Dendritic cell treated with granulocyte-macrophage colony-stimulating factor and Interleukin-4, amounts not matched to agents 40 ng/mL and 50 ng/mL, for 4 days (primary cell): ENCODE results near the gene FN1.
"Not testable (repeated sequence)": the region's sequence is repeated elsewhere in the genome, so short reads cannot be mapped to it uniquely, and the experiment has no call there.

Experiments
- H3K27ac Mint-ChIP-seq: one replicate; pipeline ENCODE4 v1.8.0; 2022; ENCODE audit warnings: mild to moderate bottlenecking, mixed read lengths
- H3K27me3 Mint-ChIP-seq: one replicate; pipeline ENCODE4 v1.8.0; 2022; ENCODE audit warnings: mild to moderate bottlenecking, mixed read lengths
- H3K36me3 Mint-ChIP-seq: one replicate; pipeline ENCODE4 v1.8.0; 2022; ENCODE audit warnings: low read depth, mixed read lengths
- H3K4me1 Mint-ChIP-seq: one replicate; pipeline ENCODE4 v1.8.0; 2022; ENCODE audit warnings: low read depth, mixed read lengths
- H3K4me3 Mint-ChIP-seq: one replicate; pipeline ENCODE4 v1.8.0; 2022; ENCODE audit warnings: mild to moderate bottlenecking, moderate library complexity, mixed read lengths
- H3K9me3 Mint-ChIP-seq: one replicate; pipeline ENCODE4 v1.8.0; 2022; ENCODE audit warnings: mixed read lengths
- intact Hi-C: fragments of 100-400 bp; cut with micrococcal nuclease; formaldehyde crosslinking; loops from one replicate; pipeline ENCODE4 v1.15.0; 2022

FN1 gene

DNA sequence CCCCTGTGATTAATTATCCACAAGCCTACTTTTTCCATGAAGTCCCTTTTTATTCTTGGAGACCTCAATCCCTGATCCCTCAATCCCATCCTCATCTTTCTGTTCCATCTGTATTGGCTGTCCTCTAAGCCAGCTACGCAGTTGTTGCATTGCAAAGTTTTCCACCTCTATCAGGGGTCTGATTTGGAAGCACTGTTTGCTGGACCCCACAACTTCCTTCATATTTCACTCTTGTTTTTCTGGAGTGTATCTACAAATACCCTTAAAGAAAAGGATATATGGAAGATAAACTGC lies 22.4 kb downstream of the FN1 start:
- H3K27me3 Mint-ChIP-seq, result peaks cover 11% of the 10 kb centered on the region
- no peaks in the 10 kb centered on the region for H3K4me1 Mint-ChIP-seq
- no peak overlapping the region for H3K4me3 Mint-ChIP-seq
- no peaks in the 10 kb centered on the region for H3K9me3 Mint-ChIP-seq
- intact Hi-C loops, result no loop called here
- H3K27ac Mint-ChIP-seq, result no peak overlapping the region
- peaks cover 19% of the 10 kb centered on the region for H3K36me3 Mint-ChIP-seq

DNA sequence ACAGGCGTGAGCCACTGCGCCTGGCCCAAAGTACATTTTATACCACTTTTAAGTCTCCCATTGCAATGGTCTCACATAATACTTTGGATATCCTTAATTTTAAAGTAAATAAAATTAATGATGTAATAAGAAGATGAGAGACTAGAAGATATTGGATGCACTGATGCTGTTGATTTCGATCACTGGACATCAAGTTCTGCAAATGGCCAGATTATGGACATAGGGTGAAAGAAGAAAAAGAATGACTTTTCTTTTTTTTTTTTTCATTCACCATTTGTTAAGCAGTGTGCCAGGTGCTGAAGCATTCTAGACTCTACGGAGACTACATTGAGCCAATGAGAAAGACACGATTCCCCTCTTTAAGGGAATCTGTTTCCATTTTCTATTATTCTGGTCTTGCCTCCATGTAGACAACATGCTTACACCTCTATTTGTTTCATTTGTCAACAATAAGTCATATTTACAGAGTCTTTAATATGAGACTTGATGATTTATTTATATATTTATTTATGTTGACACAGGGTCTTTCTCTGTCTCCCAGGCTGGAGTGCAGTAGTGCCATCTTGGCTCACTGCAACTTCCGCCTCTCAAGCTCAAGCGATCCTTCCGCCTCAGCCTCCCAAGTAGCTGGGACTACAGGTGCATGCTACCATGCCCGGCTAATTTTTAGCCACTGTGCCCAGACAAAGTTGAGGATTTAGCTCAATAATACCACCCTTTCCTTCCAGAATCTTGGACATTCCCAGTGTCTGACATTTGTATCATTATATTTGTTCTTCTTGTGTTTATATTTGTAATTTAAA lies 23.7 kb downstream of the FN1 start:
- no peaks in the 10 kb centered on the region for H3K9me3 Mint-ChIP-seq
- intact Hi-C loops, result no loop called here
- peaks cover 8% of the 10 kb centered on the region for H3K27me3 Mint-ChIP-seq

DNA sequence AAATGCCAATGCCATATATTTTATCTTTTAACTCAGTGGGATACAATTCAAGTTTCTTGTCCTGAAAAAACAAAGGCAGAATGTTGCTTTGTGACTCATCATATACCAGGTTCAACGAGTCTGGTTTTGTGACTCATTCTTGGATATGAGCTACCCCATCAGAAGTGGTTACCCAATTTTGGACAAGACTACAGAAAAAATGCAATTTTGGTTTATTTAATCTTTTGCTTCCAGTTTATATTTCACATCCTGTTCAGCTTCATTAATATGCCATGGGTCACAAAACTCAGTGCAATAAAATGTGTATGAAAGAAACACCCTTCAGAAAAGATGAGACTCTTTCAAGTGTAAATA lies 25.0 kb downstream of the FN1 start:
- Mint-ChIP-seq H3K4me1 (no peaks in the 10 kb centered on the region), H3K36me3 (peaks cover 19% of the 10 kb centered on the region), H3K27me3 (peaks cover 12% of the 10 kb centered on the region), H3K27ac (no peak overlapping the region), H3K9me3 (no peaks in the 10 kb centered on the region), H3K4me3 (no peak overlapping the region)
- intact Hi-C loops, result no loop called here

More for the DNA sequence above, 23.7 kb downstream of the FN1 start:
- H3K36me3 Mint-ChIP-seq, result peaks cover 19% of the 10 kb centered on the region
- H3K4me3 Mint-ChIP-seq, result no peak overlapping the region
- no peak overlapping the region for H3K27ac Mint-ChIP-seq
- no peaks in the 10 kb centered on the region for H3K4me1 Mint-ChIP-seq

DNA sequence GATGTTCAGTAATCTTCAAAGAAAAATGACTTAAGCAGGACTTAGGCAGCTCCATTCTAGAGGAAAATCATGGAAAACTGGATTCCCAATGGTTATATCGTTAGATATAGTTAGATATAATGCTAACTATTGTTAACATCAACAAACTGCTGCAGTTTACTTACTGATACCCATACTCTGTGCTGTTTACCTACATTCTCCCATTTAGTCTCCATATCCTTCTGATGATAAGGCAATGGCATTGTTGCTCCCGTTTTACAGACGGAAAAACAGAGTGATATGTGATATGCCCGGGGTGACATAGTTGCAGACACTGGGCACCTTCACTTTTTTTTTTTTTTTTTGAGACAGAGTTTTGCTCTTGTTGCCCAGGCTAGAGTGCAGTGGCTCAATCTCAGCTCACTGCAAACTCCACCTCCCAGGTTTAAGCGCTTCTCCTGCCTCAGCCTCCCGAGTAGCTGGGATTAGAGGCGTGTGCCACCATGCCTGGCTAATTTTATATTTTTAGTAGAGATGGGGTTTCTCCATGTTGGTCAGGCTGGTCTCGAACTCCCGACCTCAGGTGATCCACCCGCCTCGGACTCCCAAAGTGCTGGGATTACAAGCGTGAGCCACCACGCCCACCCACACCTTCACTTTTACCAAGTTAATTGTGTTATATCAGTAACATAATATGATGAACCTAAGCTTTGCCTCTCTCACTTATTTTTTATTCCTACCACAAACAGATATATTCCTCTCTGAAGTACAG lies 25.5 kb downstream of the FN1 start:
- H3K4me1 Mint-ChIP-seq, intact Hi-C loops, H3K9me3 Mint-ChIP-seq, H3K27ac Mint-ChIP-seq, H3K4me3 Mint-ChIP-seq: not testable (repeated sequence)
- Mint-ChIP-seq H3K27me3 (peaks cover 13% of the 10 kb centered on the region), H3K36me3 (peaks cover 19% of the 10 kb centered on the region)

DNA sequence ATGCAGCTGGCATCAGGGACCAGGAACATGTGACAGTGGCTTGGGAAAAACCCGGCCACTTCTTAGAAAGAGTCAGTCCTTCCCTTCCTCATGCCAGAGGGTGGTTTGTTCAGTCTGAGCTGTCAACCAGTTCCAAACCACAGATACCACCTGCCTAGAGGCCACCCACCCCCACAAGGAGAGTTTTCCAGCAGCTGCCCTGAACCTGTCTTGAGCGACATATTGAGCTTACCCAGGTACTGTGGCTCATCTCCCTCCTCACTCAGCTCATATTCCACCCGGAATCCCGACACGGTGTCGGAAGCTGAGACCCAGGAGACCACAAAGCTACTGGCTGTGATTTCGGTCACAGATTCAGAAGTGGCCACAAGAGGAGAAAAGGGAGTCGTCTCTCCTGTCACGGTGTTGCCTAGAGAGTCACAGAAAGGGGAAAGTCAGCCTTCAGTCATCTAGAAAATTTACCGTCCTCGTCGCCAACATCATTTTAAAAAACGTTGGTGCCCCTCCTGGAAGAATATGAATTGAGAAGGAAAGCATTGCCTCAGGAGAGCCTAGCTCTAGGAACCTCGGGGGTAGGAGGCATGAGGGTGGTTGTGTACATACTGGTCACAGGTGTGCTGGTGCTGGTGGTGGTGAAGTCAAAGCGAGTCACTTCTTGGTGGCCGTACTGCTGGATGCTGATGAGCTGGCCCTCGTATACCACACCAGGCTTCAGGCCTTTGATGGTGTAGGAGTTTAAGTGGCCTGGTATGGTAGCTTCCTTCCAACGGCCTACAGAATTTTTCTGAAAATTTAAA lies 26.3 kb downstream of the FN1 start:
- H3K27ac Mint-ChIP-seq, result no peak overlapping the region
- peaks cover 19% of the 10 kb centered on the region for H3K36me3 Mint-ChIP-seq
- H3K9me3 Mint-ChIP-seq, result no peaks in the 10 kb centered on the region
- intact Hi-C loops, result no loop called here
- no peaks in the 10 kb centered on the region for H3K4me1 Mint-ChIP-seq
- no peak overlapping the region for H3K4me3 Mint-ChIP-seq
- peaks cover 12% of the 10 kb centered on the region for H3K27me3 Mint-ChIP-seq

DNA sequence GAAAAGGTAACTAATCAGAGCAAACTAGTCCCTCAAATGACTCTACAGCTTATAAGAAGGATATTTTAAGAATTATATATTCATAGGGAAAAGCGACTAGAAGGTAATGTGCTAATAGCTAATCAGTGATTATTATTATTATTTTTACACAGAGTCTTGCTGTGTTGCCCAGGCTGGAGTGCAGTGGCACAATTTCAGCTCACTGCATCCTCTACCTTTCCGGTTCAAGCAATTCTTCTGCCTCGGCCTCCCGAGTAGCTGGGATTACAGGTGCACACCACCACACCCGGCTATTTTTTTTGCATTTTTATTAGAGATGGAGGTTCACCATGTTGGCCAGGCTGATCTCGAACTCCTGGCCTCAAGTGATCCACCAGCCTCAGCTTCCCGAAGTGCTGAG lies 27.4 kb downstream of the FN1 start:
- H3K9me3 Mint-ChIP-seq, intact Hi-C loops, H3K4me3 Mint-ChIP-seq, H3K27ac Mint-ChIP-seq, H3K4me1 Mint-ChIP-seq, H3K27me3 Mint-ChIP-seq: not testable (repeated sequence)
- H3K36me3 Mint-ChIP-seq, result peaks cover 16% of the 10 kb centered on the region

DNA sequence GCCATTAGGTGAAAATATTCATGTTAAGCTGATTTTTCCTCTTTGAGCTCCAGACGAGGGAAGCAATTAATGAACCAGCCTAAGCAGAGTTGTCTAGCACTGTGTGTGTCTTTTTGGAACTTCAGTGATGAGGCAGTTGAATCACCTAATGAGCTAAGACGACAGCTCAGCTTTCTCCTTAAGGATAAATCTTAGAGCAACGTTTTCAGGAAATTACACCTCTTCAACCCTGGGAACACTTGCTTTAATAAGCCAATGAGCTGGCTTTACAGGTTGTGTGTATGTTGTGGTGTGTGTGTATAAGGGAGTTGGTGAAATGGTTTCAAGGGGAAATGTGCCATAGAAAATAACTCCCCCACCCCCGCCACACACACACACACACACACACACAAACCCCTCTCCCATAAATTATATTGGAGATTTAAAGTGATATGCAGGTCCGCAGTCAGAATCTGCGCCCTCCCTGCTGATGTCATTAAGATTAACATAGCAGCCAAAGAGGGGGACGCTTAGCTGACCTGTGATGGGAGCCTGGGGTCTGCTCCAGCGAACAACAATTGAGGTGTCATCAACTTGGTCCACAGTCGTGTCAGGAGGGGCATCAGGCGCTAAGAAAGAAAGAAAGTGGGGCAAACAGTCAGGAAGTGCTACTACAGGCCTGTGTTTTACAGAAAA lies 28.1 kb downstream of the FN1 start:
- no peaks in the 10 kb centered on the region for H3K9me3 Mint-ChIP-seq
- no peak overlapping the region for H3K27ac Mint-ChIP-seq
- intact Hi-C loops, result no loop called here
- peaks cover 13% of the 10 kb centered on the region for H3K36me3 Mint-ChIP-seq
- no peak overlapping the region for H3K4me3 Mint-ChIP-seq
- H3K4me1 Mint-ChIP-seq, result no peaks in the 10 kb centered on the region
- H3K27me3 Mint-ChIP-seq, result peaks cover 7% of the 10 kb centered on the region

DNA sequence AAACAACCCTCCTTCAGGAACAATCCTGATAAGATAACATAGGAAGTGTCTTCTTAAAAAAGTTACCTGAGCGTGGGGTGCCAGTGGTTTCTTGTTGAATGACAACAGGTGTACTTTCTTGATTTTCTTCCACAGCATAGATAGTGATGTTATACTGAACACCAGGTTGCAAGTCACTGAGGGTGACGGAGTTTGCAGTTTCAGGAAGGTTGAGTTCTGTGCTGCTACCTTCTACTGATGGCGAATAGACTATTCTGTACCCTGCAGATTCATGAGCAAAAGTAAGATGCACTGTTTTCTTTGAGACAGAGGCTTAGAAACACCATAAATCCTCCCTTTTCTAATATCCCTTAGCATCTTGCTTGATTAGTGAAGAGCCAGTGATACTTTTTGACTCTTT lies 28.8 kb downstream of the FN1 start:
- H3K36me3 Mint-ChIP-seq, result peaks cover 13% of the 10 kb centered on the region
- no peak overlapping the region for H3K27ac Mint-ChIP-seq
- no peaks in the 10 kb centered on the region for H3K9me3 Mint-ChIP-seq
- H3K4me1 Mint-ChIP-seq, result no peaks in the 10 kb centered on the region
- H3K4me3 Mint-ChIP-seq, result no peak overlapping the region
- intact Hi-C loops, result no loop called here
- H3K27me3 Mint-ChIP-seq, result peaks cover 7% of the 10 kb centered on the region

DNA sequence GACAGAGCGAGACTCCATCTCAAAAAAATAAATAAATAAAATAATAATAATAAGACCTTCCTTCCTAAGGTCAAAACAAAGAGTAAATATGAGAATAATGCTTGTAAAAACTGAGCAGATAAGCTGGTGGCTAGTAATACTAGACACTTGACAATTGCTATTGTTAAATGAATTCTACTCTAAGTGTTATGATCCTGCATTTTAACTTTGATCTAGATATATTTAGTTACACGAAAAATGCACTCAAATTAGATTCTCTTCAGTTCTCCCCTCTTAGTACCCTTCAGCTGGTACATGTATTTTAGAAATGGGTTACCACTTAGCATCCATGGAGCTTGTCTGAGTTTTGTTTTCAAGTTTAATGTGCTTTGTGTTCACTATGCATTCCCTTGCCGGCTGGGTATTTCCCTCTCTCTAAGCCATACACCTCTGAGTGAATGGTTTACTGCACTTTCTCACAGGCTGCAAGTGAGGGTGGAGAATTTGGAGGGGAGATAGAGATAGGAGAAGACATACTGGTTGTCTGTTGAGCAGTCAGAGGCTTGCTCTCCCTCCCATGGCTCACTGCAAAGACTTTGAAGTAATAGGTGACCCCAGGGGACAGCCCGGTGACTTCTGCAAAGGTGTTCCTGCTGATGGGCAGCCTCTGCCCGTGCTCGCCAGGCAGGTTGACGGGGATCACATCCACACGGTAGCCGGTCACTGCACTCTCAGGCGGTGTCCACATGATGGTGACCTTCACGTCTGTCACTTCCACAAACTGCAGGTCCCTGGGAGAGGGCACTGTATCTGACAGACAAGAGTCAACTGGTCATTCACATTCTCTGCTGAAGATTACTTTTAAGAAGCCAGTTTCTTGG lies 29.9 kb downstream of the FN1 start:
- intact Hi-C loops, result no loop called here
- Mint-ChIP-seq H3K27ac (no peak overlapping the region), H3K36me3 (peaks cover 13% of the 10 kb centered on the region), H3K9me3 (no peaks in the 10 kb centered on the region), H3K4me3 (no peak overlapping the region), H3K27me3 (peaks cover 8% of the 10 kb centered on the region), H3K4me1 (no peaks in the 10 kb centered on the region)

DNA sequence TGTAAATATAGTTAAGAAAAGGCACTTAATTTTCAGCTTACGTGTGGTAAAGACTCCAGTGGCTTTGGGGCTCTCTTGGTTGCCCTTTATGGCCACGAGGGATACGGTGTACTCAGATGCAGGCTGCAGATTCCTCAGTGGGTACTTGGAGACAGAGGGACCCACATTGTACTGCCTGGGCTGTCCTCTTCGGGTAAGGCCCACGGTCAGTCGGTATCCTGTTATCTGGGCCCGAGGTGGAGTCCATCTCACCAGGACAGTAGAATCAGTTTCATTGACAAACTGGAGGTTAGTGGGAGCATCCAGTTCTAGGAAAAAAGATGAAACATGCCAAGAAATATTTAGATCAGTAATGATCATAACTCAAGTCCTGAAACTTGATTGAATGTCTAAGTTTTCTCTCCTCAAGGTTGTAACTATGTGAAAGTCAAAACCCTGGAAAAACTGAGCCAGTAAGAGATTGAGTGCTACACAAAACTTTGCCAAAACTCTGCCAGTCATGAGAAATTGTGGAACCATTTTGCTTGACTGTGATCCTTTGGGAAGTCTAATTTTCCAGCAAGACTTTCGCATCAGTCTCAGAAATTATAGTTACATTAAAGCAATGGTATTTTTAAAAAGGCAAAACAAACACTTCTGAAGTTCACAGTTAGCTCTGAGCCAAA lies 31.4 kb downstream of the FN1 start:
- no peaks in the 10 kb centered on the region for H3K9me3 Mint-ChIP-seq
- H3K36me3 Mint-ChIP-seq, result peaks cover 9% of the 10 kb centered on the region
- H3K4me1 Mint-ChIP-seq, result no peaks in the 10 kb centered on the region
- intact Hi-C loops, result no loop called here
- no peak overlapping the region for H3K27ac Mint-ChIP-seq
- H3K27me3 Mint-ChIP-seq, result peaks cover 8% of the 10 kb centered on the region
- no peak overlapping the region for H3K4me3 Mint-ChIP-seq

DNA sequence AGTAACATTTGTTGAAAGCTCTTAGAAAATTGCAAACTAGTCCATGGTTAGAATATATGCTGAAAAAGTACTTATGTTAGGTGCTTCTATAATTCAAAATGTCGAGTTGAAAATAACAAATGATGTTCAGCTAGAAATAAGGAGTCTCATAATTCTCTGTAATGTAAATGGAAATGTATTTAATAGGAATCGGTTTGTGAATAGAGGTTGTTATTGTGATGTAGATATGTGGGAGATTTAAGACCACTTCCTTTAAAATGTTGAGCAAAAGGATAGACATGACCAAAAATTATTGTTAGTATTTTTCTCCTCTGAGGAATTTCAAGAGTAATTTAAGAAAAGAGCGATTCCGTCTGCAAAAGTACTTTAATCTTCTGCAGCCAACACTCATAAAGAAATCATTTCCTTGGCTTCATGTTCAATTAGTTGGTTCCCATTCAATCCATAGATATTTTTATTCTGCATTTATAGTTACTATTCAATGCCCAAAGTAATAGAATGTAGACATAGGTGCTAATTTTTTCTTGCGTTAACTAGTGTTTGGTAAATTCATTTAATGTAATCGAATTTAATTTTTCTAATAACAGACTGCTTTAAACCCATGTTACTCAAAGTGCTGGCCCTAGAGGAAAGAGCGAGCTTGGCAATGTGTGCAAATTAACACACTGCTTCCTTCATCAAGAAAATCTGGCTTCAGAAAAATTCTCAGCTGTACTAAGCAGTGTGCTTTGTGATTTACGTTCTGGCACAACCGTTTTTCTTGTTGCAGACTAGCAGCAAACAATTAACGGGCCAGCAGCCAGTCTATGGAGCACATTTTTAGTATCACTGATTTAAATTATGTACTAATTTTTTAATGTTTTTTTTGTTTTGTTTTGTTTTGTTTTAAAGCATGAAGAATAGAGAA lies 32.2 kb downstream of the FN1 start:
- peaks cover 2% of the 10 kb centered on the region for H3K36me3 Mint-ChIP-seq

DNA sequence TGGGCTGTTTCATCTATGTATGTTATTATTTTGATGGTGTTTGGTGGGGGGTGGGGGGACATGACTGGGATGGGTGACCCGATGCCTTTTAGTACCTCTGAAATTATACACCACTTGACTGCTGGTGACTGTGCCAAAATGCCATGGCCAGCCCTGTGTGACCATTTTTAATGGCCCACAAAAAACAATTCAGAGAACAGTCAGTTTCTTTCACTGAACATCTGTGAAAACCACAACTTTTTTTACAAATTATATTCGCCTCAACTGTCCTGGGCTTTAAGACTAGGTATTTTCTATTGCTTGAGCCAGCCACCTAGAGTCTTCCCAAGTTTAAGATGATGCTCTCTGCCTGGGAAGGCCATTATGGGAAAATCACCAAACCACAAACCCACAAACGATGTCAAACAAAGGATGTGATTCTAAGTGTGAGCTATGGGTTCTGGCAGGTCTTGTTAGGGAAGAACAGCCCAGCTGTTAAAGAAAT lies 33.9 kb downstream of the FN1 start:
- H3K9me3 Mint-ChIP-seq, result no peaks in the 10 kb centered on the region
- no peak overlapping the region for H3K27ac Mint-ChIP-seq
- H3K27me3 Mint-ChIP-seq, result peaks cover 6% of the 10 kb centered on the region
- no peaks in the 10 kb centered on the region for H3K36me3 Mint-ChIP-seq
- H3K4me3 Mint-ChIP-seq, result no peak overlapping the region
- intact Hi-C loops, result no loop called here
- H3K4me1 Mint-ChIP-seq, result peaks cover 3% of the 10 kb centered on the region

More for the DNA sequence above, 32.2 kb downstream of the FN1 start:
- Mint-ChIP-seq H3K27ac (no peak overlapping the region), H3K4me3 (no peak overlapping the region), H3K9me3 (no peaks in the 10 kb centered on the region), H3K27me3 (peaks cover 8% of the 10 kb centered on the region), H3K4me1 (no peaks in the 10 kb centered on the region)
- intact Hi-C loops, result no loop called here
